SK-N-SH (cell line): Measurements from ENCODE around the gene SMAD5.

Experiments
- CHD2 ChIP-seq: fragments of 150-350 bp; IDR thresholded peaks from 2 replicates; pipeline ENCODE4 v1.6.1; 2018; ENCODE audit warnings: low read length; ENCODE audit not compliant: partially characterized antibody
- ELF1 ChIP-seq: IDR thresholded peaks from 2 replicates; pipeline ENCODE4 v1.4.0; 2012
- EP300 ChIP-seq, 2 experiments: IDR thresholded peaks; 2 replicates each; pipeline versions ENCODE4 v1.4.0 to v1.6.1; 2012; ENCODE audit warnings: borderline replicate concordance in 1 of 2, low read depth in 1 of 2, low read length in 1 of 2
- EZH2phosphoT487 ChIP-seq: fragments of 200-600 bp; sonication (generic); IDR thresholded peaks from 2 replicates; pipeline ENCODE4 v1.6.1; 2017; ENCODE audit warnings: low read depth, mixed run types, mild to moderate bottlenecking, antibody characterized with exemption, moderate library complexity, borderline replicate concordance
- GABPA ChIP-seq: IDR thresholded peaks from 2 replicates; pipeline ENCODE4 v1.4.0; 2012; ENCODE audit warnings: low read depth, mild to moderate bottlenecking
- GATA2 ChIP-seq: sonication (generic); formaldehyde crosslinking; IDR thresholded peaks from 2 replicates; pipeline ENCODE4 v1.5.0; 2020; ENCODE audit warnings: mild to moderate bottlenecking, missing genetic modification reagents
- NRF1 ChIP-seq: IDR thresholded peaks from 2 replicates; pipeline ENCODE4 v1.6.1; 2012; ENCODE audit warnings: low read depth, mild to moderate bottlenecking, low read length
- POLR2AphosphoS5 ChIP-seq: IDR thresholded peaks from 2 replicates; pipeline ENCODE4 v1.6.1; 2012; ENCODE audit warnings: low read depth, low read length
- SMC3 ChIP-seq: IDR thresholded peaks from 2 replicates; pipeline ENCODE4 v1.6.1; 2012; ENCODE audit warnings: low read depth, low read length, improper control_type of control experiment
- TAF1 ChIP-seq: IDR thresholded peaks from 2 replicates; pipeline ENCODE4 v1.6.1; 2012; ENCODE audit warnings: low read depth, mild to moderate bottlenecking, low read length, moderate library complexity, borderline replicate concordance
- YY1 ChIP-seq: IDR thresholded peaks from 2 replicates; pipeline ENCODE4 v1.4.0; 2012; ENCODE audit warnings: low read depth, mild to moderate bottlenecking
- TF ChIP-seq, protein P1 (sequence below): fragments of 200-600 bp; sonication (generic); IDR thresholded peaks from 2 replicates; pipeline ENCODE4 v1.6.1; 2017; ENCODE audit warnings: antibody characterized with exemption, mild to moderate bottlenecking, moderate library complexity
- TF ChIP-seq, protein P2 (sequence below): IDR thresholded peaks from 2 replicates; pipeline ENCODE4 v1.6.1; 2012; ENCODE audit warnings: mild to moderate bottlenecking, low read depth, low read length, moderate library complexity
- TF ChIP-seq, protein P3 (sequence below): IDR thresholded peaks from 2 replicates; pipeline ENCODE4 v1.4.0; 2012; ENCODE audit warnings: low read depth

DNA sequence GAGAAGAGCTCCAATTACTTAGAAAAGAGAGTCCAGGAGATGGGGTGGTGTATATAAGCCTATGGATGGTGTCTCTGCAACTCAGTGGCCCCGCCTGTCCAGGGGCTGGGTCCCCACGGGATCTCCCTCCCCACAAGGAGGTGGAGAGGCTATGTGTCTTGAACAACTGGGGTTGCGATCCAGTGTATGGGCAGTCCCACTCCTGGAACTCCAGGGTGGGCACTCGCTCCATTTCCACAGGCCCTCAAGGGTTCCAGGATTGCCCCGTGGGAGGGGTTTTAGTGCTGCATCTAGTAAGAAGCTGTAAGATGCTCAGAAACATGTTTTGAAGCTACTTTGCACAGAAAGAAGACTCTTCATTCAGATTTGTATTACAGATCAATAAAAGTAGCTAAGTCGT is 558 bp upstream of the SMAD5 start:
- TF ChIP-seq EZH2phosphoT487: no peak
- TF ChIP-seq, protein P1, sequence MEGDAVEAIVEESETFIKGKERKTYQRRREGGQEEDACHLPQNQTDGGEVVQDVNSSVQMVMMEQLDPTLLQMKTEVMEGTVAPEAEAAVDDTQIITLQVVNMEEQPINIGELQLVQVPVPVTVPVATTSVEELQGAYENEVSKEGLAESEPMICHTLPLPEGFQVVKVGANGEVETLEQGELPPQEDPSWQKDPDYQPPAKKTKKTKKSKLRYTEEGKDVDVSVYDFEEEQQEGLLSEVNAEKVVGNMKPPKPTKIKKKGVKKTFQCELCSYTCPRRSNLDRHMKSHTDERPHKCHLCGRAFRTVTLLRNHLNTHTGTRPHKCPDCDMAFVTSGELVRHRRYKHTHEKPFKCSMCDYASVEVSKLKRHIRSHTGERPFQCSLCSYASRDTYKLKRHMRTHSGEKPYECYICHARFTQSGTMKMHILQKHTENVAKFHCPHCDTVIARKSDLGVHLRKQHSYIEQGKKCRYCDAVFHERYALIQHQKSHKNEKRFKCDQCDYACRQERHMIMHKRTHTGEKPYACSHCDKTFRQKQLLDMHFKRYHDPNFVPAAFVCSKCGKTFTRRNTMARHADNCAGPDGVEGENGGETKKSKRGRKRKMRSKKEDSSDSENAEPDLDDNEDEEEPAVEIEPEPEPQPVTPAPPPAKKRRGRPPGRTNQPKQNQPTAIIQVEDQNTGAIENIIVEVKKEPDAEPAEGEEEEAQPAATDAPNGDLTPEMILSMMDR: no peak
- TF ChIP-seq SMC3: no peak
- TF ChIP-seq, protein P2, sequence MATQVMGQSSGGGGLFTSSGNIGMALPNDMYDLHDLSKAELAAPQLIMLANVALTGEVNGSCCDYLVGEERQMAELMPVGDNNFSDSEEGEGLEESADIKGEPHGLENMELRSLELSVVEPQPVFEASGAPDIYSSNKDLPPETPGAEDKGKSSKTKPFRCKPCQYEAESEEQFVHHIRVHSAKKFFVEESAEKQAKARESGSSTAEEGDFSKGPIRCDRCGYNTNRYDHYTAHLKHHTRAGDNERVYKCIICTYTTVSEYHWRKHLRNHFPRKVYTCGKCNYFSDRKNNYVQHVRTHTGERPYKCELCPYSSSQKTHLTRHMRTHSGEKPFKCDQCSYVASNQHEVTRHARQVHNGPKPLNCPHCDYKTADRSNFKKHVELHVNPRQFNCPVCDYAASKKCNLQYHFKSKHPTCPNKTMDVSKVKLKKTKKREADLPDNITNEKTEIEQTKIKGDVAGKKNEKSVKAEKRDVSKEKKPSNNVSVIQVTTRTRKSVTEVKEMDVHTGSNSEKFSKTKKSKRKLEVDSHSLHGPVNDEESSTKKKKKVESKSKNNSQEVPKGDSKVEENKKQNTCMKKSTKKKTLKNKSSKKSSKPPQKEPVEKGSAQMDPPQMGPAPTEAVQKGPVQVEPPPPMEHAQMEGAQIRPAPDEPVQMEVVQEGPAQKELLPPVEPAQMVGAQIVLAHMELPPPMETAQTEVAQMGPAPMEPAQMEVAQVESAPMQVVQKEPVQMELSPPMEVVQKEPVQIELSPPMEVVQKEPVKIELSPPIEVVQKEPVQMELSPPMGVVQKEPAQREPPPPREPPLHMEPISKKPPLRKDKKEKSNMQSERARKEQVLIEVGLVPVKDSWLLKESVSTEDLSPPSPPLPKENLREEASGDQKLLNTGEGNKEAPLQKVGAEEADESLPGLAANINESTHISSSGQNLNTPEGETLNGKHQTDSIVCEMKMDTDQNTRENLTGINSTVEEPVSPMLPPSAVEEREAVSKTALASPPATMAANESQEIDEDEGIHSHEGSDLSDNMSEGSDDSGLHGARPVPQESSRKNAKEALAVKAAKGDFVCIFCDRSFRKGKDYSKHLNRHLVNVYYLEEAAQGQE: no peak
- TF ChIP-seq POLR2AphosphoS5: no peak
- no peak for TF ChIP-seq GATA2 (CRISPR knock-in tag)
- TF ChIP-seq, protein P3, sequence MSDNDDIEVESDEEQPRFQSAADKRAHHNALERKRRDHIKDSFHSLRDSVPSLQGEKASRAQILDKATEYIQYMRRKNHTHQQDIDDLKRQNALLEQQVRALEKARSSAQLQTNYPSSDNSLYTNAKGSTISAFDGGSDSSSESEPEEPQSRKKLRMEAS: no peak
- no peak for TF ChIP-seq TAF1
- TF ChIP-seq NRF1: no peak
- no peak for TF ChIP-seq YY1
- no peak for TF ChIP-seq EP300 (IDR thresholded peaks at IDR 0.05; ENCODE audit: borderline replicate concordance in 1 of 2, low read depth in 1 of 2, low read length in 1 of 2)
- no peak for TF ChIP-seq ELF1
- TF ChIP-seq CHD2: no peak
- no peak for TF ChIP-seq GABPA
